ENCODE data around the gene PDE12.

DNA sequence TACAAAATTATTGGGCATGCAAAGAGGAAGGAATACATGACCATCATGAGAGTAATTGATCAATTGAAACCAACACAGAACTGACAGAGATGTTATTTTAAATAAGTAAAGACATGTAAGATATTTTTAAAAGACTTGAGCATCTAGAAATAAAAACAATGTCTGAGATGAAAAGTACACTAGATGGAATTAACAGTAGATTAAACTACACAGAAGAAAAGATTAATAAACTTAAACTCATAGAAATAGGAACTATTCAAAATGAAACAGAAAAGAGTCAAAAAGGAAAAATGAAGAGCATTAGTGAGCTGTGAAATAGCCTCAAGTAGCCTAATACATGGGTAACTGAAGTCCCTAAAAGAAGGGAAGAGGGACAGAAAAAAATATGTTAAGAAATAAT, 49.6 kb downstream of the PDE12 start:
- TF ChIP-seq, protein P1, sequence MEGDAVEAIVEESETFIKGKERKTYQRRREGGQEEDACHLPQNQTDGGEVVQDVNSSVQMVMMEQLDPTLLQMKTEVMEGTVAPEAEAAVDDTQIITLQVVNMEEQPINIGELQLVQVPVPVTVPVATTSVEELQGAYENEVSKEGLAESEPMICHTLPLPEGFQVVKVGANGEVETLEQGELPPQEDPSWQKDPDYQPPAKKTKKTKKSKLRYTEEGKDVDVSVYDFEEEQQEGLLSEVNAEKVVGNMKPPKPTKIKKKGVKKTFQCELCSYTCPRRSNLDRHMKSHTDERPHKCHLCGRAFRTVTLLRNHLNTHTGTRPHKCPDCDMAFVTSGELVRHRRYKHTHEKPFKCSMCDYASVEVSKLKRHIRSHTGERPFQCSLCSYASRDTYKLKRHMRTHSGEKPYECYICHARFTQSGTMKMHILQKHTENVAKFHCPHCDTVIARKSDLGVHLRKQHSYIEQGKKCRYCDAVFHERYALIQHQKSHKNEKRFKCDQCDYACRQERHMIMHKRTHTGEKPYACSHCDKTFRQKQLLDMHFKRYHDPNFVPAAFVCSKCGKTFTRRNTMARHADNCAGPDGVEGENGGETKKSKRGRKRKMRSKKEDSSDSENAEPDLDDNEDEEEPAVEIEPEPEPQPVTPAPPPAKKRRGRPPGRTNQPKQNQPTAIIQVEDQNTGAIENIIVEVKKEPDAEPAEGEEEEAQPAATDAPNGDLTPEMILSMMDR (IDR thresholded peaks at IDR 0.05), result no peak
- no peak for TF ChIP-seq POLR2A (IDR thresholded peaks at IDR 0.05)

All from adrenal gland (tissue), 5 donors.